ENCODE data around the gene EME1. TPM values are rescaled to one million over a fixed set of nuclear protein-coding genes. Genes with fewer than 3 reads are reported as not detected.

EME1 gene
- total and polyA plus RNA-seq, 2 of the 4 experiments (the other 2 are of a cell fraction): 9.1 to 9.4 TPM

- in situ Hi-C loops (cut with MboI; ENCODE audit: low sequenced_read_pairs) (no loop called here), dilution Hi-C loops (cut with HindIII; ENCODE audit: low sequenced_read_pairs, unreplicated experiment) (no loop called here), intact Hi-C loops (cut with micrococcal nuclease) (no loop called here)
- no peak overlapping the region for H3K27ac ChIP-seq (ENCODE audit: insufficient read depth, low read length)
- H4K5ac ChIP-seq (ENCODE audit: low read depth, low read length): no peak overlapping the region
- H3K9ac ChIP-seq (ENCODE audit: low read depth, low read length): no peak overlapping the region
- no peak overlapping the region for H2AK5ac ChIP-seq (ENCODE audit: low read depth, low read length)
- H2AFZ ChIP-seq (replicated peaks; ENCODE audit: low read length, poor library complexity): peak overlapping the region; percentile 15
- no peak overlapping the region for H2BK20ac ChIP-seq (ENCODE audit: low read depth, low read length)
- H3K4me1 ChIP-seq (ENCODE audit: control insufficient read depth, insufficient read depth, low read length): peaks cover 16% of the 10 kb centered on the region
- BruUV-seq (replicated peaks): no TSS peak
- no peak overlapping the region for H3K14ac ChIP-seq (replicated peaks; ENCODE audit: low read depth, low read length)
- no peak overlapping the region for H2BK15ac ChIP-seq (ENCODE audit: low read depth, low read length)
- ChIA-PET CTCF (no interaction called here), POLR2A (ENCODE audit: unreplicated experiment) (interaction anchor here (0.6 kb wide), 1 partner anchor 80 kb away, joined by 3 read pairs; no protein-coding TSS in a partner anchor)
- no peak overlapping the region for H2BK5ac ChIP-seq (ENCODE audit: low read depth, low read length, poor library complexity, severe bottlenecking)
- ATAC-seq (ENCODE audit: low read depth) (no peak), DNase-seq (no peak)
- H4K8ac ChIP-seq (ENCODE audit: low read depth in 2 of 2, low read length in 2 of 2): no peak overlapping the region
- peaks cover 38 to 72% of the 10 kb centered on the region in 2 experiments for H3K79me1 ChIP-seq (ENCODE audit: low read depth in 1 of 2, low read length in 2 of 2)
- no peak overlapping the region for H3K4me2 ChIP-seq (ENCODE audit: low read depth, low read length)
- no peaks in the 10 kb centered on the region for H3K27me3 ChIP-seq (ENCODE audit: control insufficient read depth, insufficient read depth, low read length)
- no peak overlapping the region for H2AK9ac ChIP-seq (replicated peaks; ENCODE audit: low read depth, low read length, poor library complexity)
- H3K36me3 ChIP-seq (ENCODE audit: control insufficient read depth, insufficient read depth, low read length): peaks cover 28% of the 10 kb centered on the region
- no peak overlapping the region for H3K18ac ChIP-seq (ENCODE audit: low read depth, low read length)
- peaks cover 45% of the 10 kb centered on the region for H4K20me1 ChIP-seq (ENCODE audit: insufficient read depth, low read length)
- TF ChIP-seq USF2 (IDR thresholded peaks at IDR 0.05; ENCODE audit: low read depth, low read length) (no peak), BHLHE40 (IDR thresholded peaks at IDR 0.05; ENCODE audit: low read depth, low read length) (no peak), NFE2L2 (IDR thresholded peaks at IDR 0.05; ENCODE audit: low read depth, low read length) (no peak), FOS (IDR thresholded peaks at IDR 0.05; ENCODE audit: low read depth, low read length) (no peak), RCOR1 (IDR thresholded peaks at IDR 0.05; ENCODE audit: insufficient replicate concordance, low read length) (no peak), CTCF (conservative IDR thresholded peaks at IDR 0.05; ENCODE audit: low read depth, low read length) (no peak), CEBPB (IDR thresholded peaks at IDR 0.05; ENCODE audit: low read depth, low read length) (no peak), MXI1 (IDR thresholded peaks at IDR 0.05; ENCODE audit: borderline replicate concordance, low read depth, low read length) (no peak)
- H3K56ac ChIP-seq (ENCODE audit: extremely low read depth, insufficient read depth, low read length): no peak overlapping the region
- H2BK120ac ChIP-seq (ENCODE audit: low read depth, low read length): no peak overlapping the region
- 92 to 100% methylated on average over 1 to 2 of the region's 2 CpGs for WGBS, 2 experiments (ENCODE audit: extremely low coverage in 2 of 2, insufficient read length in 1 of 2)
- no peak overlapping the region for H3K23ac ChIP-seq (ENCODE audit: low read depth, low read length)
- no peaks in the 10 kb centered on the region for H3K9me3 ChIP-seq (ENCODE audit: control insufficient read depth, insufficient read depth, low read length)
- no peak overlapping the region for H3K4ac ChIP-seq (ENCODE audit: low read depth, low read length)
- H3K4me3 ChIP-seq (ENCODE audit: insufficient read depth, low read depth, low read length): no peak overlapping the region
- no peak overlapping the region for H4K91ac ChIP-seq (ENCODE audit: insufficient read depth, low read depth, low read length)
- peaks cover 26% of the 10 kb centered on the region for H3K9me1 ChIP-seq (ENCODE audit: insufficient read depth, low read length)
Measured at GRCh38 chr17:50350733-50351132, 22.3 kb upstream of the EME1 start.
